Measurements from ENCODE around the gene FAT1.

FAT1 gene

GRCh38 chr4:186728631-186729271 is 5.1 kb upstream of the FAT1 start:
- TF ChIP-seq, protein P1, sequence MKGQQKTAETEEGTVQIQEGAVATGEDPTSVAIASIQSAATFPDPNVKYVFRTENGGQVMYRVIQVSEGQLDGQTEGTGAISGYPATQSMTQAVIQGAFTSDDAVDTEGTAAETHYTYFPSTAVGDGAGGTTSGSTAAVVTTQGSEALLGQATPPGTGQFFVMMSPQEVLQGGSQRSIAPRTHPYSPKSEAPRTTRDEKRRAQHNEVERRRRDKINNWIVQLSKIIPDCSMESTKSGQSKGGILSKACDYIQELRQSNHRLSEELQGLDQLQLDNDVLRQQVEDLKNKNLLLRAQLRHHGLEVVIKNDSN (IDR thresholded peaks at IDR 0.05) = no peak
- no peak for TF ChIP-seq TCF12 (IDR thresholded peaks at IDR 0.05; ENCODE audit: low read depth)
- no peak for TF ChIP-seq EGR1 (IDR thresholded peaks at IDR 0.05)
- TF ChIP-seq, protein P2, sequence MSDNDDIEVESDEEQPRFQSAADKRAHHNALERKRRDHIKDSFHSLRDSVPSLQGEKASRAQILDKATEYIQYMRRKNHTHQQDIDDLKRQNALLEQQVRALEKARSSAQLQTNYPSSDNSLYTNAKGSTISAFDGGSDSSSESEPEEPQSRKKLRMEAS (IDR thresholded peaks at IDR 0.05) = no peak
- no peak for TF ChIP-seq RAD21 (IDR thresholded peaks at IDR 0.05; ENCODE audit: low read depth)
- TF ChIP-seq, protein P3, sequence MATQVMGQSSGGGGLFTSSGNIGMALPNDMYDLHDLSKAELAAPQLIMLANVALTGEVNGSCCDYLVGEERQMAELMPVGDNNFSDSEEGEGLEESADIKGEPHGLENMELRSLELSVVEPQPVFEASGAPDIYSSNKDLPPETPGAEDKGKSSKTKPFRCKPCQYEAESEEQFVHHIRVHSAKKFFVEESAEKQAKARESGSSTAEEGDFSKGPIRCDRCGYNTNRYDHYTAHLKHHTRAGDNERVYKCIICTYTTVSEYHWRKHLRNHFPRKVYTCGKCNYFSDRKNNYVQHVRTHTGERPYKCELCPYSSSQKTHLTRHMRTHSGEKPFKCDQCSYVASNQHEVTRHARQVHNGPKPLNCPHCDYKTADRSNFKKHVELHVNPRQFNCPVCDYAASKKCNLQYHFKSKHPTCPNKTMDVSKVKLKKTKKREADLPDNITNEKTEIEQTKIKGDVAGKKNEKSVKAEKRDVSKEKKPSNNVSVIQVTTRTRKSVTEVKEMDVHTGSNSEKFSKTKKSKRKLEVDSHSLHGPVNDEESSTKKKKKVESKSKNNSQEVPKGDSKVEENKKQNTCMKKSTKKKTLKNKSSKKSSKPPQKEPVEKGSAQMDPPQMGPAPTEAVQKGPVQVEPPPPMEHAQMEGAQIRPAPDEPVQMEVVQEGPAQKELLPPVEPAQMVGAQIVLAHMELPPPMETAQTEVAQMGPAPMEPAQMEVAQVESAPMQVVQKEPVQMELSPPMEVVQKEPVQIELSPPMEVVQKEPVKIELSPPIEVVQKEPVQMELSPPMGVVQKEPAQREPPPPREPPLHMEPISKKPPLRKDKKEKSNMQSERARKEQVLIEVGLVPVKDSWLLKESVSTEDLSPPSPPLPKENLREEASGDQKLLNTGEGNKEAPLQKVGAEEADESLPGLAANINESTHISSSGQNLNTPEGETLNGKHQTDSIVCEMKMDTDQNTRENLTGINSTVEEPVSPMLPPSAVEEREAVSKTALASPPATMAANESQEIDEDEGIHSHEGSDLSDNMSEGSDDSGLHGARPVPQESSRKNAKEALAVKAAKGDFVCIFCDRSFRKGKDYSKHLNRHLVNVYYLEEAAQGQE (IDR thresholded peaks at IDR 0.05; ENCODE audit: low read depth) = no peak

GRCh38 chr4:186727977-186728519 is 4.4 kb upstream of the FAT1 start:
- TF ChIP-seq RAD21 (IDR thresholded peaks at IDR 0.05; ENCODE audit: low read depth) (no peak), EP300 (IDR thresholded peaks at IDR 0.05; ENCODE audit: borderline replicate concordance) (no peak), TCF12 (IDR thresholded peaks at IDR 0.05; ENCODE audit: low read depth) (no peak), YY1 (IDR thresholded peaks at IDR 0.05; ENCODE audit: low read depth) (no peak), TEAD4 (IDR thresholded peaks at IDR 0.05) (no peak), NFIC (IDR thresholded peaks at IDR 0.05) (no peak), CEBPB (IDR thresholded peaks at IDR 0.05) (no peak), ZBTB7A (IDR thresholded peaks at IDR 0.05; ENCODE audit: low read depth) (no peak), CREB1 (IDR thresholded peaks at IDR 0.05; ENCODE audit: low read depth) (no peak), FOXM1 (IDR thresholded peaks at IDR 0.05; ENCODE audit: borderline replicate concordance, low read depth) (no peak), TAF1 (IDR thresholded peaks at IDR 0.05; ENCODE audit: low read depth) (no peak), EGR1 (IDR thresholded peaks at IDR 0.05) (no peak)
- TF ChIP-seq, protein P1 (IDR thresholded peaks at IDR 0.05) = no peak
- TF ChIP-seq, protein P2 (IDR thresholded peaks at IDR 0.05) = no peak
- TF ChIP-seq, protein P3 (IDR thresholded peaks at IDR 0.05; ENCODE audit: low read depth) = no peak

GRCh38 chr4:186727169-186727976 is 3.7 kb upstream of the FAT1 start:
- no peak for TF ChIP-seq CEBPB (IDR thresholded peaks at IDR 0.05)
- no peak for TF ChIP-seq CREB1 (IDR thresholded peaks at IDR 0.05; ENCODE audit: low read depth)
- no peak for TF ChIP-seq TAF1 (IDR thresholded peaks at IDR 0.05; ENCODE audit: low read depth)
- TF ChIP-seq ZBTB7A (IDR thresholded peaks at IDR 0.05; ENCODE audit: low read depth) = no peak
- TF ChIP-seq FOXM1 (IDR thresholded peaks at IDR 0.05; ENCODE audit: borderline replicate concordance, low read depth) = no peak
- TF ChIP-seq RAD21 (IDR thresholded peaks at IDR 0.05; ENCODE audit: low read depth) = no peak
- TF ChIP-seq, protein P2 (IDR thresholded peaks at IDR 0.05) = no peak
- no peak for TF ChIP-seq EGR1 (IDR thresholded peaks at IDR 0.05)
- no peak for TF ChIP-seq EP300 (IDR thresholded peaks at IDR 0.05; ENCODE audit: borderline replicate concordance)
- TF ChIP-seq, protein P1 (IDR thresholded peaks at IDR 0.05) = no peak
- TF ChIP-seq TCF12 (IDR thresholded peaks at IDR 0.05; ENCODE audit: low read depth) = no peak
- TF ChIP-seq TEAD4 (IDR thresholded peaks at IDR 0.05) = no peak
- TF ChIP-seq, protein P3 (IDR thresholded peaks at IDR 0.05; ENCODE audit: low read depth) = no peak
- TF ChIP-seq YY1 (IDR thresholded peaks at IDR 0.05; ENCODE audit: low read depth) = no peak
- no peak for TF ChIP-seq NFIC (IDR thresholded peaks at IDR 0.05)
